ENCODE data around the gene ZNF808. TPM values are rescaled to one million over a fixed set of nuclear protein-coding genes. Genes with fewer than 3 reads are reported as not detected.
"Not testable (repeated sequence)": the region's sequence is repeated elsewhere in the genome, so short reads cannot be mapped to it uniquely, and the experiment has no call there.

ZNF808 gene
- total RNA-seq, 1 donor from 2014 or later, result 28.5 TPM

DNA sequence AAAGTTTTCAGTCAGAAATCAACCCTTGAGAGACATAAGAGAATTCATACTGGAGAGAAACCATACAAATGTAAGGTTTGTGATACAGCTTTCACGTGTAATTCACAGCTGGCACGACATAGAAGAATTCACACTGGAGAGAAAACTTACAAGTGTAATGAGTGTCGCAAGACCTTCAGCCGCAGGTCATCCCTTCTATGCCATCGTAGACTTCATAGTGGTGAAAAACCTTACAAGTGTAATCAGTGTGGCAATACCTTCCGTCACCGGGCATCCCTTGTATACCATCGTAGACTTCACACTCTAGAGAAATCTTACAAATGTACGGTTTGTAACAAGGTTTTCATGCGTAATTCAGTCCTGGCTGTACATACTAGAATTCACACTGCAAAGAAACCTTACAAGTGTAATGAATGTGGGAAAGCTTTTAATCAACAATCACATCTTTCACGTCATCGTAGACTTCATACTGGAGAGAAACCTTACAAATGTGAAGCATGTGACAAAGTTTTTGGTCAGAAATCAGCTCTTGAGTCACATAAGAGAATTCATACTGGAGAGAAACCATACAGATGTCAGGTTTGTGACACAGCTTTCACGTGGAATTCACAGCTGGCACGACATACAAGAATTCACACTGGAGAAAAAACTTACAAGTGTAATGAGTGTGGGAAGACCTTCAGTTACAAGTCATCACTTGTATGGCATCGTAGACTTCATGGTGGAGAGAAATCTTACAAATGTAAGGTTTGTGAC, 26.9 kb downstream of the ZNF808 start:
- Histone ChIP-seq H3K4me1 (no peaks in the 10 kb centered on the region), H3K27ac (no peak overlapping the region), H3K9me3 (peaks cover 98% of the 10 kb centered on the region), H3K36me3 (peaks cover 51% of the 10 kb centered on the region), H3K4me3 (no peak overlapping the region), H3K27me3 (ENCODE audit: low read depth) (no peaks in the 10 kb centered on the region)
- DNase-seq, result no peak
- no peak for ATAC-seq
- TF ChIP-seq, protein P1, sequence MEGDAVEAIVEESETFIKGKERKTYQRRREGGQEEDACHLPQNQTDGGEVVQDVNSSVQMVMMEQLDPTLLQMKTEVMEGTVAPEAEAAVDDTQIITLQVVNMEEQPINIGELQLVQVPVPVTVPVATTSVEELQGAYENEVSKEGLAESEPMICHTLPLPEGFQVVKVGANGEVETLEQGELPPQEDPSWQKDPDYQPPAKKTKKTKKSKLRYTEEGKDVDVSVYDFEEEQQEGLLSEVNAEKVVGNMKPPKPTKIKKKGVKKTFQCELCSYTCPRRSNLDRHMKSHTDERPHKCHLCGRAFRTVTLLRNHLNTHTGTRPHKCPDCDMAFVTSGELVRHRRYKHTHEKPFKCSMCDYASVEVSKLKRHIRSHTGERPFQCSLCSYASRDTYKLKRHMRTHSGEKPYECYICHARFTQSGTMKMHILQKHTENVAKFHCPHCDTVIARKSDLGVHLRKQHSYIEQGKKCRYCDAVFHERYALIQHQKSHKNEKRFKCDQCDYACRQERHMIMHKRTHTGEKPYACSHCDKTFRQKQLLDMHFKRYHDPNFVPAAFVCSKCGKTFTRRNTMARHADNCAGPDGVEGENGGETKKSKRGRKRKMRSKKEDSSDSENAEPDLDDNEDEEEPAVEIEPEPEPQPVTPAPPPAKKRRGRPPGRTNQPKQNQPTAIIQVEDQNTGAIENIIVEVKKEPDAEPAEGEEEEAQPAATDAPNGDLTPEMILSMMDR (IDR thresholded peaks at IDR 0.05), result no peak
- intact Hi-C loops (cut with DNase I), result no loop called here

DNA sequence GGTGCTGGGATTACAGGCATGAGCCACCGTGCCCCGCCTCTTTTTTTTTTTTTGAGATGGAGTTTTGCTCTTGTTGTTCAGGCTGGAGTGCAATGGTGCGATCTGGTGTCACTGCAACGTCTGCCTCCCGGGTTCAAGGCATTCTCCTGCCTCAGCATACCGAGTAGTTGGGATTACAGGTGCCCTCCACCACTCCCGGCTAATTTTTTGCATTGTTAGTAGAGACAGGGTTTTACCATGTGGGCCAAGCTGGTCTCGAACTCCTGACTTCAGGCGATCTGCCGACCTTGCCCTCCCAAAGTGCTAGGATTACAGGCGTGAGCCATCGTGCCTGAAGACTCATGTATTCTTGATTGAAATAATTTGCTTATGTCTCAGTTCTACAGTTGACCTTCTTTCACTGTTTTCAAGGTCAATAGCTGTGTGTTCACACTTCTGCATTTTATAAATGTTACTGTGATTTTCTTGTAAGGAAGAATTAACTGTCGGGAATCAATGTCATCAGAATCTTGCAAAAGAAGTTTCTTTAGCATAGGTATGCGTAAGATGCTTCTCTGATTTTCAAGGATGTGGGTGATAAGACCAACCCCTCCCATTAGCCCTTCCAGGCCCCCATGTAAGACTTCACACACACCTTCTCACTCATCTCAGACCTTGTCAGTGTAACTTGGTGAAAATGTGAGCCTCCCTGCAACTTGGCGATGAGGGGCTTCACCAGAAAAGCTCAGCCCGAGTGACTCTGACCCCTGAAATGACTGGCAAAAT, 29.9 kb downstream of the ZNF808 start:
- H3K27me3 ChIP-seq (ENCODE audit: low read depth), result no peaks in the 10 kb centered on the region
- no peaks in the 10 kb centered on the region for H3K4me1 ChIP-seq
- DNase-seq (no peak), ATAC-seq (no peak)
- peaks cover 33% of the 10 kb centered on the region for H3K36me3 ChIP-seq
- H3K4me3 ChIP-seq, result no peak overlapping the region
- H3K27ac ChIP-seq, result no peak overlapping the region
- intact Hi-C loops (cut with DNase I), result no loop called here
- H3K9me3 ChIP-seq, result peaks cover 92% of the 10 kb centered on the region
- TF ChIP-seq, protein P1 (IDR thresholded peaks at IDR 0.05), result no peak

DNA sequence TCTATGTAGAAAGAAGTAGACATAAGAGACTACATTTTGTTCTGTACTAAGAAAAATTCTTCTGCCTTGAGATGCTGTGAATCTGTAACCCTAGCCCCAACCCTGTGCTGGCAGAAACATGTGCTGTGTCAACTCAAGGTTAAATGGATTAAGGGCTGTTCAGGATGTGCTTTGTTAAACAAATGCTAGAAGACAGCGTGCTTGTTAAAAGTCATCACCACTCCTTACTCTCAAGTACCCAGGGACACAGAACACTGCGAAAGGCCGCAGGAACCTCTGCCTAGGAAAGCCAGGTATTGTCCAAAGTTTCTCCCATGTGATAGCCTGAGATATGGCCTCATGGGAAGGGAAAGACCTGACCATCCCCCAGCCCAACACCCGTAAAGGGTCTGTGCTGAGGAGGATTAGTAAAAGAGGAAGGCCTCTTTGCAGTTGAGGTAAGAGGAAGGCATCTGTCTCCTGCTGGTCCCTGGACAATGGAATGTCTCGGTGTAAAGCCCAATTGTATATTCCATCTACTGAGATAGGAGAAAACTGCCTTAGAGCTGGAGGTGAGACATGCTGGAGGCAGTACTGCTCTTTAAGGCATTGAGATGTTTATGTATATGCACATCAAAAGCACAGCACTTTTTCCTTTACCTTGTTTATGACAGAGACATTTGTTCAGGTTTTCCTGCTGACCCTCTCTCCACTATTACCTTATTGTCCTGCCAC, 31.4 kb downstream of the ZNF808 start:
- DNase-seq; ATAC-seq; H3K4me1 ChIP-seq; intact Hi-C loops (cut with DNase I); H3K4me3 ChIP-seq; H3K27me3 ChIP-seq (ENCODE audit: low read depth); H3K27ac ChIP-seq: not testable (repeated sequence)
- peaks cover 18% of the 10 kb centered on the region for H3K36me3 ChIP-seq
- H3K9me3 ChIP-seq, result peaks cover 92% of the 10 kb centered on the region

DNA sequence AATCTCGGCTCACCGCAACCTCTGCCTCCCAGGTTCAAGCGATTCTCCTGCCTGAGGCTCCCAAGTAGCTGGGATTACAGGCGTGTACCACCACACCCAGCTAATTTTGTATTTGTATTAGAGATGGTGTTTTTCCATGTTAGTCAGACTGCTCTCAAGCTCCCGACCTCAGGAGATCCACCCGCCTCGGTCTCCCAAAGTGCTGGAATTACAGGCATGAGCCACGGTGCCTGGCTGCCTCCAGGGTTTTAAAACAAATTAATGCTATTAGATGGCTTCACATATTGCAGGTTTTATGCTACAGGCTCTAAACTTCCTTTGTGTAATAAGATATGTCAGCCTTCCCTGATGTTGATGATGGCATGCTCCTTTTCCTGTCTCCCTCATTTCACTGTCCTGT, 34.1 kb downstream of the ZNF808 start:
- ATAC-seq; H3K4me3 ChIP-seq; H3K36me3 ChIP-seq; H3K27me3 ChIP-seq (ENCODE audit: low read depth); H3K4me1 ChIP-seq; intact Hi-C loops (cut with DNase I); H3K27ac ChIP-seq; DNase-seq: not testable (repeated sequence)
- H3K9me3 ChIP-seq, result peaks cover 91% of the 10 kb centered on the region

DNA sequence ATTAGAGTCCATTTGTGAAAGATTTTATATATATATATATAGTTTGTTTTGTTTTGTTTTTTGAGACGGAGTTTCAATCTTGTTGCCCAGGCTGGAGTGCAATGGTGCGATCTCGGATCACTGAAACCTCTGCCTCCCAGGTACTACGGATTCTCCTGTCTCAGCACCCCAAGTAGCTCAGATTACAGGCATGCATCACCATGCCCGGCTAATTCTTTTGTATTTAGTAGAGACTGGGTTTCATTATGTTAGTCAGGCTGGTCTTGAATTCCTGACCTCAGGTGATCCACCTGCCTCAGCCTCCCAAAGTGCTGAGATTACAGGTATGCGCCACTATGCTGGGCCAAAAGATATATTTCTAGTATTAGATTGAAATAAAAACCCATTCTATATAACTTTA, 38.7 kb downstream of the ZNF808 start:
- H3K4me1 ChIP-seq, result peaks cover 12% of the 10 kb centered on the region
- peaks cover 5% of the 10 kb centered on the region for H3K36me3 ChIP-seq
- DNase-seq (no peak), ATAC-seq (no peak)
- intact Hi-C loops (cut with DNase I), result no loop called here
- no peaks in the 10 kb centered on the region for H3K27me3 ChIP-seq (ENCODE audit: low read depth)
- no peak overlapping the region for H3K27ac ChIP-seq
- H3K4me3 ChIP-seq, result no peak overlapping the region
- TF ChIP-seq, protein P1 (IDR thresholded peaks at IDR 0.05), result no peak
- H3K9me3 ChIP-seq, result peaks cover 56% of the 10 kb centered on the region

DNA sequence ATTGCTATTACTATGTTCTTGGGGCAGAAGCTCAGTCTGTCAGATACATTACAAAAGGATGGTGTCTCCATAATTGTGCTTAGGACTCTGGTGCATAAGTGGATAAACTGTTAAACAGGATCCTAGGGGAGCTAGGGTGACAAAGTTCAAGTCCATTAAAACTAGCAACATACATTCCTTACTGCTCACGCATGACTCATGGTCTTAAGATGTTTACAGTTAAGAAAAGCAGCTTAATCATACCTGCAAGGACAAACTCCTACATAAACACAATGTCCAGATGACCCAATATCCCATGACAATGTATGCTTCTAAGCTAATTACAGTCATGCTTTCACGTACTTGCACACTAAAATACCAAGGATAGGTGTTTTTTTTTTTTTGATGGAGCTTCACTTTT, 39.1 kb downstream of the ZNF808 start:
- Histone ChIP-seq H3K9me3 (peaks cover 51% of the 10 kb centered on the region), H3K27me3 (ENCODE audit: low read depth) (no peaks in the 10 kb centered on the region), H3K4me1 (peaks cover 17% of the 10 kb centered on the region), H3K36me3 (peaks cover 5% of the 10 kb centered on the region), H3K4me3 (no peak overlapping the region), H3K27ac (no peak overlapping the region)
- TF ChIP-seq, protein P1 (IDR thresholded peaks at IDR 0.05), result no peak
- intact Hi-C loops (cut with DNase I), result no loop called here
- DNase-seq, result no peak
- ATAC-seq, result no peak
